Activated CD4-positive, alpha-beta T cell treated with anti-CD3 and anti-CD28 coated beads for 24 hours (primary cell): ENCODE results near the gene CCDC180.
A peak's percentile ranks its signal among the peaks of the same experiment; 100 is the strongest.
"Not testable (repeated sequence)": the region's sequence is repeated elsewhere in the genome, so short reads cannot be mapped to it uniquely, and the experiment has no call there.

Experiments used
- DNase-seq, 2 donors: peaks; one replicate each; pipeline ENCODE4 v3.0.0-alpha.2; 2020; ENCODE audit warnings: low read depth in 2 of 2

Gene CCDC180

DNA sequence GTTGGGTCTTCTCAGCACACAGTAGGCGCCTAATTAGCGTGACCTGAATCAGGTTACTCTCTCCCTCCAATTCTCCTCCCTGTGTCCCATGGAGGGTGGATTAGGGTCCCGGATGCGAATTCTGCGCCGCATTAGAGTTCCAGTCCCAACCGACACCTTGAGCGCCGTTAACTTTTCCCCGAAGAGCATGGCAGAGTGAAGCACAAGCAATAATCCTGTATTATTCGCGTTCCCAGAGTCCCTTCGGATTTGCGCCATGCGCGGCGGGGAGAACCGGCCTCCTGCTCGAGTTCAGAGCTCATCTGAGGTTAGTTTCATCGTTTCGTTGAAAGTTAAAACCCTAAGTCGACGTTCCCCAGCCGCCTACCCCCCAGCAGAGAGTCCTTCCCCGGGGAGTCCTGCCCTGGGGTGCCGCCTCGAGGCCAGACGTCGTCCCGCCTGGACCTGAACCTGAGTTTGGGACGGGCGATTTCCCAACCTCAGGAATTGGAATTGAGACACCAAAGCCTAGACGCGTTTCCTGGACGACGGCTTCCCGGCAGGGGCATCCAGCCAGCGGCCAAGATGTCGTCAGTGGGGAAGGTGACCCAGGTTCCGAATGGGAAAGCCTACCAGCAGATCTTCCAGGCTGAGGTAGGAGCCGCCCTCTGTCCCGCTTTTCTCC, at the start of gene CCDC180:
Gene CCDC180, plus strand, starts transcription at position 160 of the 664 bp plus-strand sequence. Its CDS starts 405 bp downstream, at position 565.
- no peak for DNase-seq

DNA sequence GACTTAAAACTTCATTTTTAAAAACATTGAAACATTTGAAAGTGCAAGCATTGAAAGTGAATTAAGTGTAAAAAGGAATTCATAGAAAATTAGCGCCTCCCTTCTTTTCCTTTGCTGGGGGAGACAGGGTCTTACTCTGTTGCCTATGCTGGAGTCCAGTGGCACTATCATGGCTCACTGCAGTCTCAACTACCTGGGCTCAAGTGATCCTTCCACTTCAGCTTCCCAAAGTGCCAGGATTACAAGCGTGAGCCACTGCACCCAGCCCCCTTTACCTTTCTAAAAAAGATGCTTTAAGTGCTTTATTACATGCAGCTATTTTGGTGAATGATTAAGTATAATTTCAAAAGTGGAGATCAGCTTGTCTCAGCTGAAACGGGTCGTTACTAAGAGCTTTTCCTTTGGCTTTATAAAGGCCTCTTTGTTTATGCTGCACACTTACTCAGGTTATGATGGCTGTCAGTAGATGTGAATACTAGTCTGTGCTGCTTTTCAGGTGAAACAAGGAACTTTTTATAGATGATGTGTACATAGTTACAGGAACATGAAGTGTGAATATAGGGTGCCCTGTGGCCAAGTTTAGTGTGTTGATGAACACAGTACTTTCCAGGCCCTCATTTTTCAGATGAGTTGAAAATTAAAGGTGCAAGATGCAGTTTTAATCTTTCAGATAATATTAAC, 47.5 kb upstream of the CCDC180 start:
- DNase-seq, result not testable (repeated sequence)

- no peak for DNase-seq
Measured at GRCh38 chr9:97271292-97271691, 36.2 kb upstream of the CCDC180 start.

DNA sequence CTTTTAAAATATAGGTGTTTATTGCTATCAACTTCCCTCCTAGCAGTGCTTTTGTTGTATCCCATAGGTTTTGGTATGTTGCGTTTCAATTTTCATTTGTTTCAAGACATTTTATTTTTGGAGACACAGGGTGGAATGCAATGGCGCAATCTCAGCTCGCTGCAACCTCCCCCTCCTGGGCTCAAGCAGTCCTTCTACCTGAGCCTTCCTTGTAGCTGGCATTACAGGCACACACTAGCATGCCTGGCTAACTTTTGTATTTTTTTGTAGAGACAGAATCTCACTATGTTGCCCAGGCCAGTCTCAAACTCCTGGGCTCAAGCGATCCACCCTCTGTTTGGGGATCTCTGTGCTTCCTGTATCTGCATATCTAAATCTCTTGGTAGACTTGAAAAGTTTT, 35.4 kb upstream of the CCDC180 start:
- DNase-seq, result no peak

- no peak for DNase-seq
Measured at GRCh38 chr9:97276310-97276852, 31.1 kb upstream of the CCDC180 start.

DNA sequence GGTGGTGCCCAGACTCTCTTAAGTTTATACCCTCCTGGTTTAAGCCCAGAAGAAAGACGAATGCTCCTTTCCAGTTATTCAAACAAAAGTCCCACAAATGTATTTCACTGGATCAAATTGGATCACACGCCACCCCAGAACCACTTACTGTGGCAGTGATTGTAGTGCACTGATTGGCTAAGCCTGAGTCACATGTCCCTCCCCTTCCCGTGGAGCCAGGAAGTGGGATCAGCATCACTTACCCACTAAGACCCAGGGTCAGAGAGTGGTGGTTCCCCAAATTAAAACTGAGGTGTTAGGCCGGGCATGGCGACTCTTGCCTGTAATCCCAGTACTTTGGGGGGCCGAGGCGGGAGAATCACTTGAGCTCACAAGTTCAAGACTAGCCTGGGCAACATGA, 29.5 kb upstream of the CCDC180 start:
- DNase-seq, result no peak

GRCh38 chr9:97280755-97281330, 26.6 kb upstream of the CCDC180 start:
- DNase-seq, result no peak

DNA sequence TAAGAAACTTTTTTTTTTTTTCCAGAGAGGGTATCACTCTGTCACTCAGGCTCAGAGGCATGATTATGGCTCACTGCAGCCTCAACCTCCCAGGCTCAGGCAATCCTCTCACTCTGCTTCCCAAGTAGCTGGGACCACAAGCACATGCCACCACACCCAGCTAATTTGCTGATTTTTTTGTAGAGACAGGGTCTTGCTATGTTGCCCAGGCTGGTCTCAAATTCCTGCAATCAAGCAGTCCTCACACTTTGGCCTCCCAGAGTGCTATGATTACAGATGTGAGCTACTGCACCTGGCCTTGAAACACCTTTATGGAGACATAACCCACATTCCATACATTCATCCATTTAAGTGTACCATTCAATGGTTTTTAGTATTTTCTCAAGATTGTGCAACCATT, 23.7 kb upstream of the CCDC180 start:
- DNase-seq, result no peak

DNA sequence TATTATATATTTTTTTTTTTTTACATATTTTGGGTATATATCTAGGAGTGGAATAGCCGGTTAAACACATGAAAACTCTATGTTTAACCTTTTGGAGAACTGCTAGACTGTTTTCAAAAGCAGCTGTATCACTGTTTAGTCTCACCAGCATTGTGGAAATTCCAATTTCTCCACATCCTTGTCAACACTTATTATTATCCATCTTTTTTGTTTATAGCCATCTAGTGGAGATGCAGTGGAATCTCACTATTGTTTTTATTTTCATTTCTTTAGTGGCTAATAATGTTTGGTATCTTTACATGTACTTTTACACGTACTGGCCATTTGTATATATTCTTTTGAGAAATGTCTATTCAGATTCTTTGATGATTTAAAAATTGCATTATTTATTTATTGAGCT, 22.7 kb upstream of the CCDC180 start:
- DNase-seq, result no peak

DNA sequence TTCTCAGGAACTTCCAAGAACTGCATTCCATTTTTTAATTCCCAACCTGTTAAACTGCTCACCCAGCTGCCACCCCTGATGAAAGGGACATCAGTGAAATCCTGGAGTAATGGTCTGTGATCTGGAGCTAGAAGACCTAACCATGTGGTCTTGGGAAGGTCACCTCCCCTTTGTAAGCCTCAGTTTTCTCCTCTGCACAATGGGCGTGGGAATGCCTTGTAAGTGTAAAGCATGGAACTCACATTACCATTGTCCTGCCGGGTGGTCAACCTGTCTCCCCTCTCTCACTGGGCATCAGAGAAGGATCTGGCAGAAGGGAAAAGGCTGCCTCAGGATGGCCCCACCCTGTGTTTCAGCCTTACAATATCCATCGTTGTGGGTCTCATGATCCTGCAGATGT, 15.3 kb upstream of the CCDC180 start:
- no peak for DNase-seq

DNA sequence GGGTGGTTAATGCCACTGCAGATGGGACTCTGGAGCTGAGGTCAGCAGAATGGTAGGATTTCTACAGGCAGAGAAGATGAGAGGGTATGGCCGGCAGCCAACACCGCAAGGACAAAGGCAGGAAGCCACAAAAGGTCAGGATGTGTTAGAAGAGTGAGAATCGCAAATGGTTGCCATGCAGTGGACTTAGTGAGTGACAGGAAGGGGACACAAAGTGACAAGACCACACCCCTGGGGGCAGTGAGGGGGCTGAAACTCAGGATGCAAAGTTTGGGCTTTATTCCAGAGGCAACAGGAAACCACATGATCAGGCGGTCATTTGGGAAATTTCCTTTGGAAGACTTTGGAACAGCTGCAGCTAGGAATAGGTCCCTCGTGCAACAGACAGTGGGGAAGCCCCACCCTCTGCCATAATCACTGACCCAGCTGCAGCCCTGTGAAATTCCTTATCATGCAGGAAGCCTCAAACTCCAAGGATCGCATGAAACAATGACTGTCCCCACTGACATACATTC, 14.2 kb upstream of the CCDC180 start:
- DNase-seq, result no peak

- DNase-seq, result no peak
Measured at GRCh38 chr9:97293818-97294217, 13.6 kb upstream of the CCDC180 start.

- no peak for DNase-seq
Measured at GRCh38 chr9:97297889-97298288, 9.6 kb upstream of the CCDC180 start.

DNA sequence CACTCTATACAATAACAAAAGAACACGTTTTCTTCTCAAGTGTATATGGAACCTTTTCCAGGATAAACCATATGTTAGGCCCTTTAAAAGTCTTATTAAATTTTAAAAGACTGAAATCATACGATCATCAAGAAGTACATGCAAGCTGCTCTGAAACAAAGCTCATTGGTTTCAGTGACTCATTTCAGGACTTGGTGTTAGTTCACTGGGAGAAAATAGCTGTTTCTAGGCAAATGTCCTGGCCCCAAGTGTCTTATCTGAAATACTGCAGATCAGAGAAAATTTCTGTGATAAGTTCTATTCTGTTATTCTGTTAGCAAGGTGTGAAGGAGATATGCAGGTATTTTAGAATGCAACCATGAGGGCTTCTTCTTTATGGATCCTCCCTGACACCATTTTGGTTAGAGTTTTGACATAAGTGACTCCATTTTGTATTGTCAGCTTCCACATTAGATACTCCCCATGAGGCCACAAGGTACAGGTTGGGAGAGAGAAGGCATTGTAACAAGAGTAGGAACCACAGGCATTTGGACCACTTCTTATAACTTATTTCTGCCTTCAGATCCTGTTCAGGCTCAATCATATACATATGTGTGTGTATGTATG, 7.5 kb upstream of the CCDC180 start:
- DNase-seq, result no peak

GRCh38 chr9:97300586-97300985, 6.9 kb upstream of the CCDC180 start:
- DNase-seq, result no peak

- DNase-seq, result no peak
Measured at GRCh38 chr9:97301974-97302373, 5.5 kb upstream of the CCDC180 start.

GRCh38 chr9:97304586-97304985, 2.9 kb upstream of the CCDC180 start:
- no peak for DNase-seq

DNA sequence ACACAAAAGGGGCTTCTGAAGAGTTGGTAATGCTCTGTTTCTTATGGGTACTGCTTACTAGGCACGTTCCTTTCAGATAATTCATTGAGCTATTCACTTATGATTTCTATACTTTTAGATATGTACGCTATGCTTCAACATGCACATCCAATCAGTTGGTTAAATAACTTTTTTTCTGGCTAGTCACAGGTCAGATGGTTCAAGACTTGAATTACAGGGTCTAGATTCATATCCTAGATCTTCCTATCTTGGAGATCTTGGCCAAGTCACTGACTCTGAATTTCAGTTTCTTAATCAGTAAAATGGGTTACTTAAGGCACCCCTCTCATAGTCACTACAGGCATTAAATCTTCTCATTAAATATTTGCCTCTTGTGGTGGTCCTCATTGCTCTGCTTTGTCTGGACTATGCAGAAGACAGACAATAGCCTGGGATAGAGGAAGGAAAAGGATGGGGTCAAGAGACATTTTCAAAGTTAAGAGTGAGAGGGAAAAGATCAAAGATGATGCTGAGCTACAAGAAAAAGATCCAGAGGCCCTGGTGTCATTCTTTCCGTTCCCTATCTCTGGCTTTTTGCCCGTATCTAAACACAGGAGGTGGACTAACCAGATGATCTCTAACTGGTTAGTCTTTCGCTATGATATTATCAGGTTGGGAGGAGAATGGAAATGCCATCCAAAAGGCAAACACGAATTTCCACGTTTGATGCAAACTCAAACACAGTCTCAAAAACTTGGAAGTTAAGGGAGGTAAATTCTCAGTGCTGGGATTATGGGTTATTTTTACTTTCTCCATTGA, 1.8 kb upstream of the CCDC180 start:
- no peak for DNase-seq

DNA sequence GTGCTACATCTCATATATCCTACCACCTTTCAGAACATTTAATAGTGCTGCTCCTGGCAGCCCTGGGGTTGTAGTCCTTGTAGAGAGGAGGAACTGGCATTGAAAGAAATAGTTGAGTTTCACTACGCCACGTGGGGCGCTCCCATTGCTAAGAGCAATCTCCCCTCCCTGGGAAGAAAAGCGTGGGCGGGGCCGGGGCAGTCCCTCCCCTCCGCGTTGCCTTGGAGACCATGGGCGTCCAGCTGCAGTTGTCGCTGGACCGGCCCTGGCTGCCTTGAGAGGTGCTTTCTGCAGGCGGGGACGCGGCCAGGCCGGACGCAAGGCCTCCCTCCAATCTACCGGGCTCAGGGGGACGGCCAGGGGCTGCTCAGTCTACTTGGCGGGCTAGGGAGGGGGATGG, 368 bp upstream of the CCDC180 start:
- DNase-seq, result peak; percentile 2 to 7

GRCh38 chr9:97309260-97309659, 1.8 kb downstream of the CCDC180 start:
- no peak for DNase-seq

- no peak for DNase-seq
Measured at GRCh38 chr9:97310023-97310422, 2.6 kb downstream of the CCDC180 start.

GRCh38 chr9:97310896-97311295, 3.4 kb downstream of the CCDC180 start:
- DNase-seq, result no peak
